GM21717 (cell line): ENCODE measurements around the gene NAXD.
"Not testable (repeated sequence)": the region's sequence is repeated elsewhere in the genome, so short reads cannot be mapped to it uniquely, and the experiment has no call there.

Source experiments
- ATAC-seq: cut with Tn5 transposase; IDR thresholded peaks from one replicate; pipeline ENCODE4 v1.9.1; 2021; ENCODE audit warnings: mild to moderate bottlenecking, moderate library complexity; ENCODE audit not compliant: unreplicated experiment

NAXD gene

GRCh38 chr13:110662777-110663443, 47.6 kb downstream of the NAXD start:
- ATAC-seq = no peak

GRCh38 chr13:110663491-110663890, 48.1 kb downstream of the NAXD start:
- no peak for ATAC-seq

- no peak for ATAC-seq
These were observed 48.7 kb downstream of the NAXD start for GRCh38 chr13:110664041-110664440.

GRCh38 chr13:110664673-110665072, 49.3 kb downstream of the NAXD start:
- ATAC-seq = no peak

GRCh38 chr13:110665491-110666254, 50.3 kb downstream of the NAXD start:
- no peak for ATAC-seq

- ATAC-seq = no peak
These were observed 50.8 kb downstream of the NAXD start for GRCh38 chr13:110666255-110666533.

- no peak for ATAC-seq
These were observed 53.7 kb downstream of the NAXD start for GRCh38 chr13:110669036-110669435.

GRCh38 chr13:110669814-110670213, 54.5 kb downstream of the NAXD start:
- ATAC-seq = not testable (repeated sequence)

GRCh38 chr13:110676595-110677587, 61.5 kb downstream of the NAXD start:
- ATAC-seq = peak; percentile 87

- ATAC-seq = no peak
These were observed 62.6 kb downstream of the NAXD start for GRCh38 chr13:110677731-110678545.

- ATAC-seq = no peak
These were observed 65.5 kb downstream of the NAXD start for GRCh38 chr13:110680852-110681251.

- no peak for ATAC-seq
These were observed 66.7 kb downstream of the NAXD start for GRCh38 chr13:110681868-110682550.

- no peak for ATAC-seq
These were observed 67.4 kb downstream of the NAXD start for GRCh38 chr13:110682746-110683145.

- ATAC-seq = no peak
These were observed 68.0 kb downstream of the NAXD start for GRCh38 chr13:110683203-110683883.

GRCh38 chr13:110683921-110684320, 68.6 kb downstream of the NAXD start:
- no peak for ATAC-seq

GRCh38 chr13:110684388-110685056, 69.2 kb downstream of the NAXD start:
- ATAC-seq = no peak

- no peak for ATAC-seq
These were observed 70.1 kb downstream of the NAXD start for GRCh38 chr13:110685305-110686020.

- ATAC-seq = no peak
These were observed 72.4 kb downstream of the NAXD start for GRCh38 chr13:110687736-110688135.
